ENCODE data around the gene FYCO1. TPM values are rescaled to one million over a fixed set of nuclear protein-coding genes. Genes with fewer than 3 reads are reported as not detected.

Gene FYCO1
- total RNA-seq, 1 donor from 2014 or later: 26.7 TPM

DNA sequence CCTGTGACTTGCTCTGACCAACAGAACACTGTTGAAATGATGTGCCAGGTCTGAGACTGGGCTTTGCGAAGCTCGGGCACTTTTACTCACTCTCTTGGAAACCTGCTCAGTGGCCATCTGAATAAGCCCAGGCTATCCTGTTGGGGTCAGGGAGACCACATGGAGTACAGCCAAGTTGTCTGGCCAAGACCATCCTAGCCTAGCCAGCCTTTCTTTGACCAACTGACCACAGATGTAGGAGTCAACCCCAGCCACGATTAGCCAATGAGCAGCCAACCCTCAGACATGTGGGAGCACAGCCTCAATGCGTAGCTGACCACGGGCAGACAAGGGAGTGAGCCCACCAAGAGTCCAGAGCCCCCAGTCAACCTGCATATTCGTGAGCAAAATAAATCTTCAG lies 83.2 kb downstream of the FYCO1 start:
- TF ChIP-seq, protein P1, sequence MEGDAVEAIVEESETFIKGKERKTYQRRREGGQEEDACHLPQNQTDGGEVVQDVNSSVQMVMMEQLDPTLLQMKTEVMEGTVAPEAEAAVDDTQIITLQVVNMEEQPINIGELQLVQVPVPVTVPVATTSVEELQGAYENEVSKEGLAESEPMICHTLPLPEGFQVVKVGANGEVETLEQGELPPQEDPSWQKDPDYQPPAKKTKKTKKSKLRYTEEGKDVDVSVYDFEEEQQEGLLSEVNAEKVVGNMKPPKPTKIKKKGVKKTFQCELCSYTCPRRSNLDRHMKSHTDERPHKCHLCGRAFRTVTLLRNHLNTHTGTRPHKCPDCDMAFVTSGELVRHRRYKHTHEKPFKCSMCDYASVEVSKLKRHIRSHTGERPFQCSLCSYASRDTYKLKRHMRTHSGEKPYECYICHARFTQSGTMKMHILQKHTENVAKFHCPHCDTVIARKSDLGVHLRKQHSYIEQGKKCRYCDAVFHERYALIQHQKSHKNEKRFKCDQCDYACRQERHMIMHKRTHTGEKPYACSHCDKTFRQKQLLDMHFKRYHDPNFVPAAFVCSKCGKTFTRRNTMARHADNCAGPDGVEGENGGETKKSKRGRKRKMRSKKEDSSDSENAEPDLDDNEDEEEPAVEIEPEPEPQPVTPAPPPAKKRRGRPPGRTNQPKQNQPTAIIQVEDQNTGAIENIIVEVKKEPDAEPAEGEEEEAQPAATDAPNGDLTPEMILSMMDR (IDR thresholded peaks at IDR 0.05; ENCODE audit: insufficient read depth, low read length, poor library complexity, severe bottlenecking): no peak
- H3K36me3 ChIP-seq (ENCODE audit: control insufficient read depth, insufficient read depth, low read length): no peaks in the 10 kb centered on the region
- no peaks in the 10 kb centered on the region for H3K27me3 ChIP-seq (ENCODE audit: control insufficient read depth, insufficient read depth, low read length)
- H3K4me3 ChIP-seq (ENCODE audit: low read depth, low read length): no peak overlapping the region
- DNase-seq (ENCODE audit: low read depth): no peak

DNA sequence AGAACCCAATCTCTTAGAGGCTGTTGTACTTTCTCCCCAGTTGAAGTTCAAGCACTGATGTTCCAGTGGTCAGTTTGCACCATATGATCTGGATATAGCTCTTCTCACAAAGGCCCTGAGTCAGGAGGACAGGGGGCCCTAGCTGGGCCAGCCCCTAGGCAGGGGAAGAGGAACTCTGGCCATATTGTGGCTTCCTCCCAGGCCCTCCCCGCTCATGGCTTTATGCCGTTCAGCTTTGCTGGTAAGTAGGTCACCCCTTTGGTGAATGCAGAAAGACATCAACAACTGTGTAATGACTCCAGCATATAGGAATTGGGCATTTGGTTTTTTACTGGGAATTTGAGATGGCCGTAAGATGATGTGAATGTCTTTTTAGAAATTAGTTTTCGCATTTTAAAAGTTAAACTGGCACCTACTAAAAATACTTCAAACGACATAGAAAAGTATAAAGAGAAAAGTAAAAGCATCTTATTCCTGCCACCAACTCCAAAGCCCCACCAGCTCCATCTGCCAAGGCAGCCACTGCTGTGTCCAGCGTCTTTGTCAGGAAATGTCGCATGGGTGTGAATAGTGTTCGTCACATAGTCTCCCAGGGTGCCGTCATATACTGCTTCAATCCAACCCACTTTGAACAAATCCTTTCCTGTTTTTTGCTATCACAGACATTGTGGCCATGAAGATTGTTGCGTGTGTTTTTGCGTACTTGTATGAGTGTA lies 84.0 kb downstream of the FYCO1 start:
- H3K36me3 ChIP-seq (ENCODE audit: control insufficient read depth, insufficient read depth, low read length): no peaks in the 10 kb centered on the region
- DNase-seq (ENCODE audit: low read depth): no peak
- no peaks in the 10 kb centered on the region for H3K27me3 ChIP-seq (ENCODE audit: control insufficient read depth, insufficient read depth, low read length)
- TF ChIP-seq, protein P1 (IDR thresholded peaks at IDR 0.05; ENCODE audit: insufficient read depth, low read length, poor library complexity, severe bottlenecking): no peak
- H3K4me3 ChIP-seq (ENCODE audit: low read depth, low read length): no peak overlapping the region

DNA sequence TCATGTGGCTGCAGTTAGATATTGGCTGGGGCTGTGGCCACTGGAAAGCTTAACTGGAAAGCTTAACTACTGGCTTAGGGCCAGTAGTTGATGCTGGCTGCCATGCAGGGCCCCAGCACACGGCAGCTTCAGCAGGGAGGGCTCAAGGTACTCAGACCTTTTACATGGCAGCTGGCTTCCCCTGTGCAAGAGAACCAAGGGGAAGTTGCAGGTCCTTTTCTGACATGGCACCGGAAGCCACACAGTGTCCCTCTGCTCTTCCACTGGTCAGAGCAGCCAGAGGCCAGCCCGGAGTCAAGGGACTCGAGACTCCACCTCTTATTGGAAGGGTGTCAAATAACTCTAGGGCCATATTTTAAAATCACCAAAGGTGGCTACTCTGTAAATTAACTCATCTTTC lies 84.7 kb downstream of the FYCO1 start:
- H3K4me3 ChIP-seq (ENCODE audit: low read depth, low read length): no peak overlapping the region
- TF ChIP-seq, protein P1 (IDR thresholded peaks at IDR 0.05; ENCODE audit: insufficient read depth, low read length, poor library complexity, severe bottlenecking): no peak
- H3K27me3 ChIP-seq (ENCODE audit: control insufficient read depth, insufficient read depth, low read length): no peaks in the 10 kb centered on the region
- no peak for DNase-seq (ENCODE audit: low read depth)
- H3K36me3 ChIP-seq (ENCODE audit: control insufficient read depth, insufficient read depth, low read length): no peaks in the 10 kb centered on the region

DNA sequence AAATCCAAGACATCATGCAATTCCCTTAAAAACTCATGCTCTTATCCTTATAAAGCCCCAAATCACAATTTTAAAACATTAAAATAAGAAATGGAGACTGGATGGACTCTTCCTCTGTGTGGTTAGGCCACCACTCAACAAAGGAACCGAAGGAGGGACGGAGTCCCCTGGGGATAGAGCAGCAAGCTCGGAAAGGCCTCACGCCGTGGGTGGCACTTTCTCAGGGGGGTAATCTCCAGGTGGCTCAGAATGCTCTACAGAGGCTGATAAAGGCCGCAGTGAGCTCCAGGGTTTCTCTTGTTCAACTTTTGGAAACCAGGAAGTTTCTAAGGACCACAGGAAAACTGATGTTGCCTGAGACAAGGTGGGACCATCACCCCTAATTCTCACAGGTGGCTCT lies 86.1 kb downstream of the FYCO1 start:
- TF ChIP-seq, protein P1 (IDR thresholded peaks at IDR 0.05; ENCODE audit: insufficient read depth, low read length, poor library complexity, severe bottlenecking): no peak
- H3K36me3 ChIP-seq (ENCODE audit: control insufficient read depth, insufficient read depth, low read length): no peaks in the 10 kb centered on the region
- DNase-seq (ENCODE audit: low read depth): no peak
- H3K27me3 ChIP-seq (ENCODE audit: control insufficient read depth, insufficient read depth, low read length): no peaks in the 10 kb centered on the region
- no peak overlapping the region for H3K4me3 ChIP-seq (ENCODE audit: low read depth, low read length)

DNA sequence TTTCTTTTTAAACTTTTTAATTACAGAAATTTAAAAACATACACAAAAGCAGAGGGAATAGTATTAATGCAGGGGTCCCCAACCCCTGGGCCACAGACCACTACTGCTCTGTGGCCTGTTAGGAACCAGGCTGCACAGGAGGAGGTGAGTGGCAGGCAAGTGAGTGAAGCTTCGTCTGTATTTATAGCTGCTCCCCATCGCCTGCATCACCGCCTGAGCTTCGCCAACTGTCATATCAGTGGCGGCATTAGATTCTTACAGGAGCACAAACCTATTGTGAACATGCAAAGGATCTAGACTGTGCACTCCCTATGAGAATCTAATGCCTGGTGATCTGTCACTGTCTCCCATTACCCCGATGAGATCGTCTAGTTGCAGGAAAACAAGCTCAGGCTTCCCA lies 86.9 kb downstream of the FYCO1 start:
- H3K27me3 ChIP-seq (ENCODE audit: control insufficient read depth, insufficient read depth, low read length): no peaks in the 10 kb centered on the region
- DNase-seq (ENCODE audit: low read depth): no peak
- no peak overlapping the region for H3K4me3 ChIP-seq (ENCODE audit: low read depth, low read length)
- TF ChIP-seq, protein P1 (IDR thresholded peaks at IDR 0.05; ENCODE audit: insufficient read depth, low read length, poor library complexity, severe bottlenecking): no peak
- no peaks in the 10 kb centered on the region for H3K36me3 ChIP-seq (ENCODE audit: control insufficient read depth, insufficient read depth, low read length)
